K562 (cell line): ENCODE results near the gene ZRANB1. TPM values are rescaled to one million over a fixed set of nuclear protein-coding genes. Genes with fewer than 3 reads are reported as not detected.

ENCODE experiments used
- ATF1 ChIP-seq, 2 experiments: fragments of 450-650 bp in 1 of 2; IDR thresholded peaks; 2 replicates each; pipeline ENCODE4 v1.6.1; 2016; ENCODE audit warnings: missing compliant biosample characterization in 1 of 2, missing genetic modification characterization in 1 of 2
- CHD2 ChIP-seq: IDR thresholded peaks from 2 replicates; pipeline ENCODE4 v1.6.1; 2011; ENCODE audit warnings: low read depth, low read length
- EP300 ChIP-seq: IDR thresholded peaks from 2 replicates; pipeline ENCODE4 v1.6.1; 2012; ENCODE audit warnings: low read length, improper control_type of control experiment
- ETV5 ChIP-seq: sonication (generic); formaldehyde crosslinking; IDR thresholded peaks from 2 replicates; pipeline ENCODE4 v1.4.0; 2020; ENCODE audit warnings: low read depth, mild to moderate bottlenecking, missing genetic modification reagents
- GATAD2B ChIP-seq: fragments of 450-650 bp; IDR thresholded peaks from 2 replicates; pipeline ENCODE4 v1.6.1; 2017; ENCODE audit warnings: mild to moderate bottlenecking, borderline replicate concordance
- GTF2F1 ChIP-seq: IDR thresholded peaks from 2 replicates; pipeline ENCODE4 v1.6.1; 2011; ENCODE audit warnings: low read depth, low read length, improper control_type of control experiment
- HOMEZ ChIP-seq: fragments of 250-450 bp; sonication (Bioruptor Pico); IDR thresholded peaks from 2 replicates; pipeline ENCODE4 v1.4.0; 2020; ENCODE audit warnings: mild to moderate bottlenecking, moderate library complexity
- JUN ChIP-seq, 2 experiments: sonication (generic) in 1 of 2; formaldehyde crosslinking in 1 of 2; IDR thresholded peaks; 2 replicates each; pipeline versions ENCODE4 v1.6.1 to v1.8.0; 2012 to 2022; ENCODE audit warnings: borderline replicate concordance in 2 of 2, mild to moderate bottlenecking in 2 of 2, improper control_type of control experiment in 1 of 2, low read depth in 1 of 2, low read length in 1 of 2, missing genetic modification reagents in 1 of 2
- L3MBTL2 ChIP-seq: fragments of 450-650 bp; IDR thresholded peaks from 2 replicates; pipeline ENCODE4 v1.6.1; 2016; ENCODE audit warnings: mild to moderate bottlenecking, moderate library complexity
- MBD2 ChIP-seq: sonication (generic); IDR thresholded peaks from 2 replicates; pipeline ENCODE4 v1.6.1; 2016; ENCODE audit warnings: low read depth, borderline replicate concordance
- MTA2 ChIP-seq: fragments of 450-650 bp; IDR thresholded peaks from 2 replicates; pipeline ENCODE4 v1.6.1; 2016; ENCODE audit warnings: low read depth
- NCOR1 ChIP-seq: fragments of 450-650 bp; IDR thresholded peaks from 2 replicates; pipeline ENCODE4 v1.6.1; 2016; ENCODE audit warnings: mild to moderate bottlenecking, moderate library complexity
- PML ChIP-seq: IDR thresholded peaks from 2 replicates; pipeline ENCODE4 v1.6.1; 2012; ENCODE audit warnings: low read length, inconsistent platforms
- SMARCA4 ChIP-seq: fragments of 450-650 bp; IDR thresholded peaks from 2 replicates; pipeline ENCODE4 v1.6.1; 2016
- TBL1XR1 ChIP-seq, 2 experiments: IDR thresholded peaks; 2 replicates each; pipeline ENCODE4 v1.6.1; 2012; ENCODE audit warnings: improper control_type of control experiment in 2 of 2, low read length in 2 of 2, mild to moderate bottlenecking in 1 of 2
- TEAD4 ChIP-seq, 2 experiments: sonication (generic) in 1 of 2; formaldehyde crosslinking in 1 of 2; IDR thresholded peaks; 2 replicates each; pipeline versions ENCODE4 v1.6.1 to v1.8.0; 2012 to 2022; ENCODE audit warnings: borderline replicate concordance in 1 of 2, inconsistent platforms in 1 of 2, low read length in 1 of 2, mild to moderate bottlenecking in 1 of 2, missing genetic modification reagents in 1 of 2
- polyA plus RNA-seq, 8 experiments: library from polyadenylated mRNA; depleted of rRNA in 4 of 8; stranded (reverse) in 5 of 8; unstranded in 3 of 8; fragments of >200 nt; fragmentation: Nextera tagmentation in 2 of 8; fragmentation: Illumina TruSeq in 1 of 8; extraction: Ambion mirVana in 2 of 8; extraction: Trizol in 1 of 8; gene quantifications; 2 replicates each; pipeline versions ENCODE4 v1.2.1 to v1.2.3, GENCODE V29; 2011 to 2014; ENCODE audit warnings: inconsistent platforms in 1 of 8, missing spikeins in 1 of 8
- total RNA-seq, 7 experiments: library from RNA; depleted of rRNA in 6 of 7; stranded (reverse); fragments of >200 nt in 6 of 7; fragmentation: Illumina TruSeq in 2 of 7; extraction: Trizol in 2 of 7; gene quantifications; 2 replicates each; pipeline versions ENCODE4 v1.2.1 to v1.2.3, GENCODE V29; 2011 to 2021; ENCODE audit warnings: low replicate concordance in 1 of 7
- TF ChIP-seq, protein P1 (sequence below), 2 experiments: IDR thresholded peaks; 2 replicates each; pipeline ENCODE4 v1.6.1; 2011; ENCODE audit warnings: borderline replicate concordance in 1 of 2, control low read depth in 1 of 2, low read depth in 1 of 2, low read length in 1 of 2, mild to moderate bottlenecking in 1 of 2, mixed read lengths in 1 of 2, moderate library complexity in 1 of 2; ENCODE audit not compliant: insufficient read depth in 1 of 2, insufficient read length in 1 of 2, poor library complexity in 1 of 2, severe bottlenecking in 1 of 2; ENCODE audit errors: extremely low read depth in 1 of 2
- TF ChIP-seq, protein P2 (sequence below): fragments of 200-800 bp; sonication (Bioruptor generic); IDR thresholded peaks from 2 replicates; pipeline ENCODE4 v1.6.1; 2017; ENCODE audit warnings: missing genetic modification characterization, missing compliant biosample characterization
- TF ChIP-seq, protein P3 (sequence below): fragments of 250-450 bp; sonication (Bioruptor Pico); IDR thresholded peaks from 2 replicates; pipeline ENCODE4 v1.8.0; 2021; ENCODE audit warnings: moderate library complexity, mild to moderate bottlenecking, inconsistent platforms

Gene ZRANB1
- total and polyA plus RNA-seq, 9 of the 15 experiments (the other 6 are each of a cell fraction or from before 2014, with no cell fraction given), result 0.07 to 1.1 (median 0.64) TPM

DNA sequence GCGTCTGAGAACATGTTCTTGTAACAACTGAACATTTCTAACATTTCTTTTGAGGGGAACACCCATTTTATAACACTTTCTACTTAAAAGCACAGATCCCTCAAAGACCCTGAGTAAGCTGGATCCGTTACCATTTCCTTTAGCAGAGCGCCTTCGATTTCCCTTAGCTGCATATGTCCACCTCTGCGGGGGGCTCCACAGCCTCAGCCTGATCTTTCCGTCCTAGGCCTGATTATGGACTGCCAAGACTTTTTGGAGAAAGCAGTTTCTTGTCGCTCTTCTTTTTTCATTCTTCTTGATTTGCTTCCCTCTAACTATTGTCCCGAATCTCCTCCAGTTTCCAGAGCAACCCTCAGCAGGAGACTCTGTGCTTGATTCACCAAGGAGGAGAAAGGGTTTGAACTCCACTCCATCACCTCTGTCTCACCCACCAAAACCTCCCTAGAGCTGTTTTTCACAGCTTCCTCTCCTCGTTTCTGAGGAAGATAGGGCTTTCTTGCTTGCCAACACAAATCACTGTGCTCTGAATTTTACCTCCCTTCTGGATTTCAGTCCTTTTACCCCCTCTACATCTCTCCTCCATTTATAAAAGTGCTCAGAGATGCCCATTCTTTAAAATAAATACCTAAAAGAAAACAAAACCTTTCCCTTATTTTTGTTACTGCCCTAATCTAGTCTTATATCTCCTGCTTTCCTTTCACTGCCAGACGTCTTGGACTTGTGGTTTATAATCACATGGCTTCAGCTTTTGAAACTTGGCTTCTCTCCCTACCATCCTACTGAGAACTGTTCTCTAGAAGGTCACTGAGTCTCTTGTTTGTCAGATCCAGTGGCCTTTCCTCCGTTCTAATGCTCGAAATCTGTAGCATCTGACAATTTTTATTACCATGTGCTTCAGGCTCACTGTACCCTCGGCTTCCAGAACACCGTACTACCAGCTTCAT is 30.5 kb upstream of the ZRANB1 start (continued):
- TF ChIP-seq JUN (IDR thresholded peaks at IDR 0.05; ENCODE audit: borderline replicate concordance, low read depth, low read length) (no peak), JUN (CRISPR knock-in tag; IDR thresholded peaks at IDR 0.05; ENCODE audit: borderline replicate concordance) (no peak), GTF2F1 (no peak), ETV5 (no peak), PML (peak; percentile 23; the same call in 1 of the 2 replicates), ATF1 (CRISPR knock-in tag; IDR thresholded peaks at IDR 0.05) (no peak), ATF1 (tag; IDR thresholded peaks at IDR 0.05) (no peak), L3MBTL2 (peak; percentile 11; the same call in 1 of the 2 replicates), HOMEZ (CRISPR knock-in tag) (no peak), TEAD4 (IDR thresholded peaks at IDR 0.05; ENCODE audit: low read length) (peak; percentile 73), TEAD4 (CRISPR knock-in tag; IDR thresholded peaks at IDR 0.05; ENCODE audit: borderline replicate concordance) (no peak), EP300 (peak; percentile 26; the same call in 1 of the 2 replicates), NCOR1 (peak; percentile 37; the same call in 1 of the 2 replicates), SMARCA4 (peak; percentile 44; the same call in 1 of the 2 replicates), GATAD2B (no peak), MTA2 (peak; percentile 20; the same call in 1 of the 2 replicates), CHD2 (no peak), MBD2 (no peak), TBL1XR1 (IDR thresholded peaks at IDR 0.05; ENCODE audit: low read length in 2 of 2) (0 out of 4 replicates have a peak, but pooled peaks of 1 of the 2 experiments have one; percentile 23)
- TF ChIP-seq, protein P1, sequence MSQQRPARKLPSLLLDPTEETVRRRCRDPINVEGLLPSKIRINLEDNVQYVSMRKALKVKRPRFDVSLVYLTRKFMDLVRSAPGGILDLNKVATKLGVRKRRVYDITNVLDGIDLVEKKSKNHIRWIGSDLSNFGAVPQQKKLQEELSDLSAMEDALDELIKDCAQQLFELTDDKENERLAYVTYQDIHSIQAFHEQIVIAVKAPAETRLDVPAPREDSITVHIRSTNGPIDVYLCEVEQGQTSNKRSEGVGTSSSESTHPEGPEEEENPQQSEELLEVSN (IDR thresholded peaks at IDR 0.05; ENCODE audit: borderline replicate concordance in 1 of 2, extremely low read depth in 1 of 2, insufficient read depth in 1 of 2, insufficient read length in 1 of 2, low read depth in 1 of 2, low read length in 1 of 2, poor library complexity in 1 of 2, severe bottlenecking in 1 of 2), result no peak
- TF ChIP-seq, protein P2, sequence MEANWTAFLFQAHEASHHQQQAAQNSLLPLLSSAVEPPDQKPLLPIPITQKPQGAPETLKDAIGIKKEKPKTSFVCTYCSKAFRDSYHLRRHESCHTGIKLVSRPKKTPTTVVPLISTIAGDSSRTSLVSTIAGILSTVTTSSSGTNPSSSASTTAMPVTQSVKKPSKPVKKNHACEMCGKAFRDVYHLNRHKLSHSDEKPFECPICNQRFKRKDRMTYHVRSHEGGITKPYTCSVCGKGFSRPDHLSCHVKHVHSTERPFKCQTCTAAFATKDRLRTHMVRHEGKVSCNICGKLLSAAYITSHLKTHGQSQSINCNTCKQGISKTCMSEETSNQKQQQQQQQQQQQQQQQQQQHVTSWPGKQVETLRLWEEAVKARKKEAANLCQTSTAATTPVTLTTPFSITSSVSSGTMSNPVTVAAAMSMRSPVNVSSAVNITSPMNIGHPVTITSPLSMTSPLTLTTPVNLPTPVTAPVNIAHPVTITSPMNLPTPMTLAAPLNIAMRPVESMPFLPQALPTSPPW (CRISPR knock-in tag), result peak; percentile 24; the same call in 1 of the 2 replicates
- TF ChIP-seq, protein P3, sequence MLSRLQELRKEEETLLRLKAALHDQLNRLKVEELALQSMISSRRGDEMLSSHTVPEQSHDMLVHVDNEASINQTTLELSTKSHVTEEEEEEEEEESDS (CRISPR knock-in tag), result no peak
